GM19351 (cell line): ENCODE data around the gene C6orf89.
"Not testable (repeated sequence)": the region's sequence is repeated elsewhere in the genome, so short reads cannot be mapped to it uniquely, and the experiment has no call there.

Experiments
- ATAC-seq: cut with Tn5 transposase; IDR thresholded peaks from one replicate; pipeline ENCODE4 v1.9.1; 2021; ENCODE audit warnings: mild to moderate bottlenecking, moderate library complexity; ENCODE audit not compliant: unreplicated experiment

C6orf89 gene

DNA sequence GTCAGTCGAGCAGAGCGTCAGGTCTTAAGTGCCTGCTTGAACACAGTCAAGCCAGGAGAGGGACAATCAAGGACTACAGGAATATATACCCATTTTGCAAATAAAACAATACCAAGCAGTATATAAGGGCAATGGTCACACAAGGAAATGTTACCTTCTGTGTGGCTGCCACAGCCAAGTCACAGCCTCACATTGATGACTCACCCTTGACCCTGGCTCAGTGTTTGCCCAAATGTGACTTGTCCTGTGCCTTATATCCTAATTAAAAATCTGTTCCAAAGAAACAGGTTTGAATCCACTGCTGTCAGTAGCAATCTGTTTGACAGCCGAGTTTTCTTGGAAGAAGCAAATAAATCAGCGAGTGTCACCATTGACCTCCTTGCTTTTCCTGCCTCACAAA, 34.3 kb downstream of the C6orf89 start:
- no peak for ATAC-seq

DNA sequence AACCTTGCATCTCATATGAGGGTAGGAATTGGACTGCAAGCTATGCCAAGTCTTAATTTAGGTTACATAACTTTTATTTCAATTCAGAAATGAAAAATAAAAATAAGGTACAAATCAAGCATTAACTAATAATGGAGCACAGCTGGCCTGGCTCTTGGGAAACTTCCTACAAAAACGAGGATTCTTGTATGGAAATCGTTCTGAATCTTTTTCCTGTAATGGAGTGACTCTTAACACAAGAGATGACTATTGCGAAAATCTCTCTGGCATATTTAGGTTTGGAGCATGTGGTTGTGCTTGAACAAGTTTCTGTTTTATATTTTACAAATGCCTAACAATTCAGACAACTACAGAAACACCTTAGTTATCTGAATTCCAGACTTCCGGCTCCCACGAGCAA, 34.8 kb downstream of the C6orf89 start:
- ATAC-seq = no peak

DNA sequence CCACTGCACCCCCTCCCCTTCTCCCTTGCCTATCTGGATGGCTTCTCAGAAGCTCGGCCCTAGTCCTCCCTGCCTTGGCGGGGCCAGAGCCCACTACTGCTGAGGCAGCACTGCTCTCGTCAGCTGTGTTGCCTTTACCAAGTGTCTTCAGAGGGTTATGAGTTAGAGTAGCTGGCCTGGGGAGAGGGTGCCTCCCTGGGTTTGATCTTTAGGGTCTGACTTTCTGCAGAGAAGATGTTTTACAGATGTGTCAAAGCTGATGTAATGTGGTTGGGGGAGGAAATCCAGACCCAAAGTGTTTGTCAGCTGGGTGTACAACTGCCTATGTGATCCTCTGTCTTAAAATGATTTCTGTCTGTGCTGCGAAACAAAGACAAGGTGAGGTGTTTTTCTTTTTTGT, 38.4 kb downstream of the C6orf89 start:
- ATAC-seq = no peak

DNA sequence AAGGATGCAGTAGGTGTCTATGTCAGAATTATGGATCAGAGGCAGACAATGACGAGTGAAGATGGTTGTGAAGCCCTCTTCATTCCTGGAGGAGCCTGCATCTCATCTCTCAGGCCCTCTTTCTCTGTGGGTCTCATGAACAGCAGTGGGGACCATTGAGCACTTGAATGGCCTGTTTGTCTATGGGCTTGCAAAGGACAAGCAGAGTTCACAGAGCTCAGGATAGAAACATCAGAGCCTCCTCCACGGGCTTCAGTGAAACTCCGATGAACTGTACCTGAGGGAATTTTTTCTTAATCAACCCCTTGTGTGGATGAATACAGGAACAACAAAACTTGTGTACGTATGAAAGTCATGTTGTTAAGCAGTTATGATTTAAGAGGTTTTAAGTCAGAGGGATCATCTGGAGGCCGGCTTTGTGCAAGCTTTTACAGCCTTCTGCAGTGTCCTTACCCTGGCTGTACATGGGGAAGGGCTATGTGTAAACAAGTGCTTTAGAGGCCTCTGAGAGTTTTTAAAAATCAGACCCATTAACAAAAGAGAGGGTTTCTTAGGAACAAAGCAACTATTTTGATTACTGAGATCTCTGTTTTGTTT, 39.1 kb downstream of the C6orf89 start:
- ATAC-seq = no peak

DNA sequence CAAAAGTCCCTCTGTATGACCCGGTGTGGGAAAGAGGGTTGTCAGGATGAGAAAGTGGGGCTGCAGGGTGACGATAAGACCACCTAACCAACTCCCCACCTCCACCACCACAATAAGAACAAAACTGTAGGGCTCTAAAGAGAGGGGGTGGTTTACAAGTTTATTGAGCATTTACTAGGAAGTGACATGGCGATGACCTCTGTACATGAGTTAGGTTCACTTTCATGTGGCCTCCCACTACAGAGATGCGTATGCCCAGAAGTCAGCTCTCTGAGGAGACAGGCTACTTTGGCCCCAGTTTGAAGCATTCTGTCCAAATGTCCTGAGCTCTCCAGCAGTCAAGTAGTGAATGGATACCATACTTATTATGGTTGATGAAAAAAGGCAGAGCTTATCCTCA, 40.1 kb downstream of the C6orf89 start:
- ATAC-seq = no peak

DNA sequence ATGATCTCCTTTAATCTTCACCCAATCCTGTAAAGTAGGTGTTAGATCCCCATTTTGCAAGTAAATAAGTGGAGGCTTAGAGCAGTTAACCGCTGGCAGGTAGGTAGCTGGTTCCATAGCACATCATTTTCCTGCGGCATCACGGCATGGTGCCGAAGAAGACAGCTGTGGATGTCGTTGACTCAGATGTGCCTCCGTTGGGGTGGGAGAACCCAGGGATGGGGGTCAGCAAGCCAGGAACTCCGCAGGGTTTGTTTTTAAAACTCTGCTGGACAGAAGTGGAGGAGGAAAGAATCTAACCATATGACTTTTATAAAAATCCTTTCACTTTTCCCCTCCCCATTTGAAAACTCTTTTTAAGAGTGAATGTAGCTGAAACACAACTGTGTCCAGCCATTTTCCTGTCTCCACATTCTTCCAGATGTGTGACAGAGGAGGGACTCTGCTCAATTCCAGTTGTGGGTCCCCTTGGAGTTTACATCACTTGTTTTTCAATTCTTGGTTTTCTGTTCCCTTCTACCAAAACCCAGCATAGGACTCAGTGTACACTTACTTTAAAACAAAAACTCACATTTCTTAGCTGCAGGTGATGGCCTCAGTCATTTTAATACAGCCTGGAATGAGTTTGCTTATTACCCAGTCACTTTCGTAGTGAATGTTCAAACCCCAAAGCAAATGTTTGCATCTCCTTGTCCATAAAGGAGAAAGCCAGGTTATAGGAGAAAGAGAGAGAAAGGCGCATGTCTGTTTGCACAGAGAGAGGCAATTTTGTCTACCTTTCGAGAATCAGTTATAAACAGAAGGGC, 41.2 kb downstream of the C6orf89 start:
- ATAC-seq = no peak

DNA sequence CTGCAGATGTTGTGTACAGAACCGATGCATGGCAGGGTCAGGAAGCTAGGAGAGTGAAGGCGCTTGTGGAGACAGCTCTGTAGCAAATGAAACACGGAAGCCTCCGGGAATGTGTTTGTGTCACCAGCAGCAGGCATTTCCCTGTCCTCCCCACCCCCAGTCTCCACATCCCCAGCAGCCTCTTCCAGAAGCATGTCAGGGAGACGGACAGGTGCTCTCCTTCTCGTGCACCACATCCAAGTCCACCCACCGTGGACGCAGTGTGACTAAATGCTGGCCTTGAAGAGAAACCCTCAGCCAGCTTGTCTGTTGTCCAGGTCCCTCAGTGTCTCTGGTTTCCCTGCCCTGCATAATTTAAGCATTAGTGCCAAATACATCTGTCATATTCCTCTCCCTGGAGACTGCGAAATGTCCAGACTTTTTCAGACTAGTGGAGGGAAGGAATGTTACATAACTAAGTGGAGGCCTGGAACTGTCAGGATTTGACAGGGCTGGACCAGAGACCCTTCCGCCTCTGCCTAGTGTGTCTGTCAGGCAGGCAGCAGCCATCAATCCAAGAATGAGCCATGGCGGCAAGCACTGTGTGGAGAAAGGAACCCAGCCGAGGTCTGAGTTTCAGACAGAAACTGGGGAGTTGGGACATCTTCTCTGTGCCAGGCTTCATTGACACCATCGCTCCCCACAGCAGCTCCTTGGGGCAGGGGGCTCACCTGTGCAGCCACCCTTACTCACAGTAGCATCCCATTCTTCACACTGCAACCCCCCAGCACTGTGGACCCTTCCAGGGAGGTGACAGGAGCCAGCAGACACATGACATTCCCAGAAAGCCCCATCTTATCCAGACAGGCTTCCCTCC, 42.2 kb downstream of the C6orf89 start:
- no peak for ATAC-seq

DNA sequence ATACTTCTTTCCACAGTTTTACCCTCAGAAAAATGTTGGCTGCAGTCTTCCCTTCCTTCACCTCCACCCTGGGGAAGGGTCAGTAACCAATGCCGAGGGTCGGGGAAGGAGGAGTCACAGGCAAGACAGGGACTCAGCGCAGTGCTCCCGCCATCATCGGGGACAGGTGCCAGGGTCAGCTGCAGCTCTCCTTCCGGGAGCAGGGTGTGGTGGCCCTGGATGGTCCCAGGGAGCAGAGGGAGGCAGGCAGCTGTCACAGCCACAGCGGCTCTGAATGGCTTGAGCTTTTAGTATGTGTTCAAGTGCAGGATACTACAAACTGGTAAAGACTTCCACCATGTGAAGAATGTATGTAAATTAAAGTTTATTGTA, 42.8 kb downstream of the C6orf89 start:
- ATAC-seq = no peak

DNA sequence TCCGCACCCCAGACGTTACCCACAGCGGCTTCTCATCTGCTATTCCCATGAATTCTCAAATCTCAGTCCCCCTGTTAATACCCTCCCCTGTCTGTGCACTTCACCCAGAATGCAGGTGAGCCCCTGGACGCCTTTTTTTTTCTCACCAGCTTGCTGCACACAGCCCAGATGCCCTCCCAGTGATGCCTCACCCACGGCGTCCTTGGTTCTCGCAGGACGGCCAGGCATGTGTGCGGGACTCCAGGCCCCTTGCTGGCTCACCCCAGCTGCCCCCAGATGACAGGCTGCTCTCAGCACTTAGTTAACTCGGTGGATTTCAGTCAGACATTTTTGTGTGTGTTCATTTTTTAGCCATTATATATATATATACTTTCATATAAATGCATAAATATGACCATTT, 43.4 kb downstream of the C6orf89 start:
- no peak for ATAC-seq

DNA sequence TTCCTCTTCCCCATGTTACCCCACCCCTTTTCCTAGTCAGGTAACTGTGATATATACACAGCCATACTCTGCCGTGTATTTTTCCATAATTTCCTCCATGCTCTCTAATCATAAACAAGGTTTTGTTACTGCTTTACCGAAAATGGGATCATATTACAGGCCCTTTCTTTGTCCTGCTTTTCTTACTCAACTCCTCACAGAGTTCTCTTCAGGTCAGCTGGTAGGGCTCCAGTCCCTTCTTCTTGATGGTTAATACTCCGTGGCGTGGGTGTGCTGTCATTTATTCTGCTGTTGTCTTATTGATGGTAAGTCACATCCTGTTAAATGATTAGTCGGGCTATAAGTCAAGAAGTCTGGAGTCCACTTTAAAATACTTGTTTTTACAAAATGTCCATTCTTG, 43.9 kb downstream of the C6orf89 start:
- ATAC-seq = no peak

DNA sequence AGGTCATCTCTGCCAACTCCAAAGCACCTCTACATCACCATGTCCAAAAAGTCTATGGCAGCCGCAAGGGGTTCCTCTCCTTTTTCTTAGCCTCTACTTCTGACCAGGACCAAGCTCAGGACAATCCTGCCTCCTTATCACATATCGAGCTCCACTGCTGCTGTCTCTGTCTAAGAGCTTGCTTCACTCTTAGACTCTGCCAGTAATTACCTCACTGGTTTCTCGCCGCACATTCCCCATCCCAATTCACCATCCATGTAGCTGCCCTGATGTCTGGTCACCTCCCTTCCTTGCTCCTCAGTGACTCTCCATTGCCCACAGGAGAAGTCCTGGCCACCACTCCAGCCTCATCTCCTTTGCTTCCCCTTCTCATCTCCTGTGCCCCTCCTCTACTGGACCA, 44.7 kb downstream of the C6orf89 start:
- ATAC-seq = no peak

DNA sequence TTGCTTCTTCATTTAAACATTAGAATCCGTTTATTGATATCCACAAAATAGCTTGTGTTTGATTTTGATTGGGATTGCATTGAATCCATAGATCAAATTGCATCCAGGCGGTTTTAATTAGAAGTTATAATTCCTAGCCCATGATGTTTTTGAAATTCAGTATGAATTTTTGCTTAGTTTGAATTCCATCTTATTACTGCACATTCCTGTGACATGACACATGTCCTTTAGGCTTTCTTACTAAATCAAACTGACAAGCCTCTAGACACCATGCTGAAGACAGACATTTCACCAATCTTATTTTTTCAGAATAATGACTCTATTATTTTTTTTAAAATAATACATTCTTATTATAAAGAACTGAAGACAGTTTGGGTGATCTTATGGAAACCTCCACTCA, 47.4 kb downstream of the C6orf89 start:
- no peak for ATAC-seq

DNA sequence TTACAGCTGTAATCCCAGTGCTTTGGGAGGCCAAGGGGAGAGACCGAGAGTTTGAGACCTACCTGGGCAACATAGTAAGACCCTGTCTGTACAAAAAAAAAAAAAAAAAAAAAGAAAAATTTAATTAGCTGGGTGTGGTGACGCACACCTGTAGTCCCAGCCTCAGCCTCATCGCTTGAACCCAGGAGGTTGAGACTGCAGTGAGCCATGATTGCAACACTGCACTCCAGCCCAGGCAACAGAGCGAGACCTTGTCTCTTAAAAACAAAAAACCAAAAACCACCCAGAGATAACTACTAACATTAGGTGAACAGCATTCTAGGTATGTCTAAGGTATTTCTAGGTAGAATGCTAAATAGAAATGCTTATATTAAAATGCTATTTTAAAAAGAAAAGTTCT, 47.8 kb downstream of the C6orf89 start:
- ATAC-seq = no peak

DNA sequence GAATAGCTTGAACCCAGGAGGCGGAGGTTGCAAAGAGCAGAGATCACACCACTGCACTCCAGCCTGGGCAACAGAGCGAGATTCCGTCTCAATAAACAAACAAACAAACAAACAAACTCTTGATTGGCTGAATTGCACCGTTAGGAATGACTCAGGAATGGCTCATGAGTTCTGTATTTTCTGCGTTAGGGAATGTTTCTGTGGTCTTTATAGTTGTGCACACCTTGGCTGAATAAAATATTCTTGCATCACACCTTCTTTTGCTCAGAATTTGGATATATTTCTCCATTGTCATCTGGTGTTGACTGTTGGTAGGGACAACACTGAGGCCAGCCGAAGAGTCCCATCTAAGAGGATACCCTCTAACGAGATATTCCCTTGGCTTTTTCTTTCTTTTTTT, 49.1 kb downstream of the C6orf89 start:
- ATAC-seq = no peak

DNA sequence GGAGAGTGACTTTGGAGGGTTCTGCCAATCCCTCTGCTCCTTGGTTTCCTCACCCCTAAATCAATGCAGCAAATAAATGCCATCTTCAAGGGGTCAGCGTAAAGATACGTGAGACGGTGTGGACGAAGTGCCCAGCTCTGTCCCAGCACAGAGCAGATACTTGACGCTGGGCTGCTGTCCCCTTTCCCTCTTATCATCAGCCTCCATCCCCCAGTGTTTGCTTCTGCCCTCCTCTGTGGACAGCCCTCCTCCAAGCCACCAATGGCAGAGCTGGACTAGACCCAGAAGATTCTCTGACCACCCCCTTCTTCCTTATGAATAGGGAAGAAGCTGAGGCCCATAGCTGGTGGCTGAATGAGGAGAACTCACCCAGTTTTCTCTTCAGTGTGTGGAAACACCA, 51.1 kb downstream of the C6orf89 start:
- no peak for ATAC-seq

DNA sequence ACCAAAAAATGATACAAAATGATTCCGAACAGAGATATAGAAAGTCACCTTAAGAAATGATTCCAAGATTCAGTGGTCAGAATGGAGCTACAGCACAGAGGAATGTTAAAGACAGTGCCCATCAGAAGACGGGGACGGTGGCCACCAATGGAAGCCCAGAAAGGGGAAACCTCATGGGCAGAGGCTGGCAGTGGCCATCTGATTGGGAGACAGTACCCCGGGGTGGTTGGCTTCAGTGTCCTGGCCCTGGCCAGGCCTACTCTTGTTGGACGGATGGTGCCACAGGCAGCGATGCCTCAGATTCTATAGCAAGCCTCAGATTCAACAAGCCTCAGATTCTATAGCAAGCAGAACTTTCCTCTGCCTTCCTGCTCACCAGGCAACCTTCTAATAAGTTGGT, 52.1 kb downstream of the C6orf89 start:
- no peak for ATAC-seq

DNA sequence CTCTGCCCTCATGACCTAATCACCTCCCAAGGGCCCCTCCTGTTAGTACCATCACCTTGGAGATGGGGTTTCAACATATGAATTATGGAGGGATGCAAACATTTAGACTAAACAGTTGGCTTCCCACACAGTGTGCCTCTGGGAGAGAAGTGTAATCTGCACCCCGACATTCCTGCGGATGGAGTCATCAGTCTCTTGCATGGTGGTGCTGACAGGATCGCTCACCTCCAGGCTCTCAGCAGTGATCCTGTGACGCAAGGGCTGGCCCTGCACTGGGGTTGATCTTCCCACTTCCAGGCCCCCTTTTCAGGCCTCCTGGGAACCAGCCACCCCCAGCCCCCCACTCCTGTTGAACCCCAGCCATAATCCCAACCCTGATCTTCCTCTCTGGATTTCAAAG, 52.8 kb downstream of the C6orf89 start:
- no peak for ATAC-seq

DNA sequence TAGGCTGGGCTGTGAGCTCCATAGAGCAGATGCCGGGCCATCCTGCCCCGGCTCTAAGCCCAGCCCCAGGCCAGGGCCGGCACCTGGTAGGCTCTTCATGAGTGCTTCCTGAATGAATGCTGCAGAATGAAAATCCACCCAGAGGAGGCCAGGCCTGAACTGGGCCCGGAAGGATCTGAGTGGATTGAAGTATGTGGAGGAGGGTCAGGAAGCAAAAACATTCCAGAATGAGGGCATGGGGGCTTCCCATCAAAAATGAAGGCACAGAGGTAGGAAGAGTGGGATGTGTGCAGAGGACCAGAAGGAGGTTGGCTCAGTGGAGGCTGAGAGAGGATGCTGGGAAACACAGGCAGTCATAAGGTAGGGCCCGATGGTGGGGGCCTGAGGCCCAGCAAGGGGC, 53.3 kb downstream of the C6orf89 start:
- ATAC-seq = not testable (repeated sequence)

DNA sequence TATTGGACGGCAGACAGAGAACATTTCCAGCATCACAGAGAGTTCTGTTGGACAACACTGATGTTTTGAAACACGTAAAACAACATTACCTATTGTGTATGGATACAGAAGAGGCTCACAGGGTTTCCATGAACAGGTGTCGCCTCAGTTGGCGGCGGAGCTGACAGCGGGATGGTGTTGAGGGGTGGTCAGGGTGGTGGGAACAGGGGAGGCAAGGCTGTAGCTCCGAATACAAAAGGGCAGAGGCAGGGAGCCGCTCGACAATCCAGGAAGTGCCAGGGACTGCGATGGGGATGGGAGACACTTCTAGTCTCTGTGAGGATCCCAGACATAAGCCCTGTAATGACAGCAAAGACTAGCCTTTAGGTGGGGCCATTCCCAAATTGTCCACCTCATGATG, 54.3 kb downstream of the C6orf89 start:
- ATAC-seq = no peak

DNA sequence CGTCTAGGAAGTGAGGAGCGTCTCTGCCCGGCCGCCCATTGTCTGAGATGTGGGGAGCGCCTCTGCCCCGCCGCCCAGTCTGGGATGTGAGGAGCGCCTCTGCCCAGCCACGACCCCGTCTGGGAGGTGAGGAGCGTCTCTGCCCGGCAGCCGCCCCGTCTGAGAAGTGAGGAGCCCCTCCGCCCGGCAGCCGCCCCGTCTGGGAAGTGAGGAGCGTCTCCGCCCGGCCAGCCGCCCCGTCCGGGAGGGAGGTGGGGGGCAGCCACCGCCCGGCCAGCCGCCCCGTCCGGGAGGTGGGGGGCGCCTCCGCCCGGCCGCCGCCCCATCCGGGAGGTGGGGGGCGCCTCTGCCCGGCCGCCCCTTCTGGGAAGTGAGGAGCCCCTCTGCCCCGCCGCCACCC, 55.8 kb downstream of the C6orf89 start:
- ATAC-seq = not testable (repeated sequence)

DNA sequence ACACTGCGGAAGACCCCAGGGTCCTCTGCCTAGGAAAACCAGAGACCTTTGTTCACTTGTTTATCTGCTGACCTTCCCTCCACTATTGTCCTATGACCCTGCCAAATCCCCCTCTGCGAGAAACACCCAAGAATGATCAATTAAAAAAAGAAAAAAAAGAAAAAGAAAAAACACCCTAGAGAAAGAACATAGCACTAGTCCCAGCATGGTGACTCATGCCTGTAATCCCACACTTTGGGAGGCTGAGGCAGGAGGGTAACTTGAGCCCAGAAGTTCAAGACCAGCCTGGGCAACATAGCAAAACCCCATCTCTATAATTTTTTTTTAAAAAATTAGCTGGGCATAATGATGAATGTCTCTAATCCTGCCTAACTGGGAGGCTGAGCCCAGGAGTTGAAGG, 56.6 kb downstream of the C6orf89 start:
- ATAC-seq = not testable (repeated sequence)

DNA sequence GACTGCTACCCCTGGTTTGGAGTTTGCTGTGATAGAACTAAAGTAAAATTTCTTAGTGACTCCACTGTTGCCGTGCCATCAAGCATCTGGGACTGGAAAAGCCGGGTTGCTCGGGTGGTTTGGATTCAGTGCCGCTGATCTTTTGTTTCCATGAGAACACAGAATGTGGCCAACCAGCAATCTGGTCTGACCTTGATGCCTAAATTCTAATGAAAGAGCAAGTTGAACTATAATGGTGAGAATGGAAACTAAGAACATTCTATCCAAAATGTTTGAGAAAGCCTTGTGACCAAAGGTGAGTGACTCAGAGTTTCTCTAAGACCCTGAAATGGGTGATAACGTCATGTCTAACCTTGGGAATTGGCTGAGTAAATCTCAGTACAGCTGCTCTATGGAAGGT, 58.9 kb downstream of the C6orf89 start:
- no peak for ATAC-seq
